ENCODE results near the gene THOC5. TPM values are rescaled to one million over a fixed set of nuclear protein-coding genes. Genes with fewer than 3 reads are reported as not detected.
A peak's percentile ranks its signal among the peaks of the same experiment; 100 is the strongest.
"Not testable (repeated sequence)": the region's sequence is repeated elsewhere in the genome, so short reads cannot be mapped to it uniquely, and the experiment has no call there.

THOC5 gene
- total RNA-seq (10 to 100 TPM; 45.7 to 61.9 (median 57.1) TPM), polyA plus RNA-seq (10 to 100 TPM; 26.1 to 33.4 TPM), total RNA-seq (45.2 reads per million, percentile 69 among the genes with 10 or more reads in this experiment)

DNA sequence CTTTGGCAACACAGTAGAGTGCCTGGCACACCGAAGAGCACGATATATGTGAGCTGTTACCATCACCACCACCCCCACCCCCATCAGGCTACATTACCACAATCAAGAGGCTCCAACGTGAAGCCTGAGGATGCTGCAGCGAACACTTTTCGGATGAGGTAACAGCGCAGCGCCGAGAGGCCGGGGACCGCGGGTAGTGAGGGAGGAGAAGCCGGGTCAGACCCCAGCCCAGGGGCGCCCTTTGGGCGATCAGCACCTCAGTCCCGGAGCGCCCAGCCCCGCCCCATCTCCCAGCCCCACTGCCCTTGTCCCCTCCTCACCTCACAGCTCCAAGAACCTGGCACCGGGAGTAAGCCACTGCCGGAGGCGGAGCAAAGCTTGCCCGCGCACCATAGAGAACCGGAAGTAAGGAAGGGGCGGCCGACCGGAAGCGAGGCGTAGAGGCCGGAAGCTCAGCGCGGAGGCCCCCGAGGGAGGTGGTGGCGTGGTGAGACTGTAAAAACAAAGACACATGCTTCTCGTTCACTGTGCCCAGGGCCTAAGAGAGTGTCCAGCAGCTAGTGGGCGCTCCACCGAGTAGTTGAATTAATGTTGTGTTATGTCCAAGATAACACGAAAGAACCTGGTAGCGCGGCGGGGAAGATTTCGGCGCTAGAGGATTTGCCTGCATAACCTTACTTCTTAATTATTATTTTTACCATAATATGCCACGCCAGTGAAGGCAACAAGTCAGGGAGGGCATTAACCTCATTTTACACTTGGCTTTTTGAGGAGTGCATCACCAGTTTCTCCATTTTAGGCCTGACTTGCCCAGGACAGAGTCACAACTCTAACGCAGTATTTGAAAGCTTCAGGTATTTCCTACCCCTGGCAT is at the start of gene THOC5:
THOC5 (minus strand) TSS at position 407 of the 874 bp plus-strand sequence. CDS start 4,610 bp downstream, outside the sequence.
- Mint-ChIP-seq H3K36me3 (peaks cover 12 to 30% (median 18%) of the 10 kb centered on the region in 5 donors), H3K27me3 (no peaks in the 10 kb centered on the region), H3K27ac (peak within 1 kb of the TSS; percentile 94 to 99 (median 98)), H3K4me3 (peak within 1 kb of the TSS; percentile 84 to 99 (median 94)), H3K9me3 (no peaks in the 10 kb centered on the region), H3K4me1 (peaks cover 12 to 36% (median 29%) of the 10 kb centered on the region in 7 donors)
- ATAC-seq = peak; percentile 97
- H3K36me3 ChIP-seq (ENCODE audit: control insufficient read depth in 2 of 3, insufficient read depth in 3 of 3, low read length in 3 of 3) = peaks cover 3 to 46% (median 7%) of the 10 kb centered on the region in 3 experiments
- peaks cover 4 to 7% of the 10 kb centered on the region in 2 donors for H3K4me1 ChIP-seq (ENCODE audit: control insufficient read depth in 2 of 2, insufficient read depth in 2 of 2, low read length in 2 of 2)
- ChIA-PET POLR2A (interaction anchor here (0.5 to 2.6 kb wide), 25 partner anchors 10 to 1845 kb away, joined by 3 to 15 read pairs (median 4); partner anchors contain the start of genes ASCC2, NIPSNAP1, UQCR10 and ZMAT5), CTCF (interaction anchor here (0.5 to 1.1 kb wide), 2 partner anchors 68 to 1735 kb away, joined by 3 read pairs; no protein-coding TSS in a partner anchor)
- DNase-seq = peak; percentile 74 to 90 (median 88)
- H3K27ac ChIP-seq (ENCODE audit: low read depth, low read length) = peak within 1 kb of the TSS; percentile 84
- intact Hi-C loops (cut with micrococcal nuclease) = loop anchor here (1.0 to 5.0 kb wide), 8 partner anchors 28 to 286 kb away; partner anchors contain the start of genes AP1B1 (in 2 of the 2), NF2 (in 2 of the 2), NIPSNAP1 (in 2 of the 2) and ASCC2 (in 1 of the 2)
- H3K4me3 ChIP-seq (ENCODE audit: low read length) = peak within 1 kb of the TSS; percentile 96
- no peaks in the 10 kb centered on the region for H3K9me3 ChIP-seq (ENCODE audit: control insufficient read depth in 2 of 3, low read length in 3 of 3)
- no peaks in the 10 kb centered on the region for H3K27me3 ChIP-seq (ENCODE audit: control insufficient read depth in 2 of 2, insufficient read depth in 2 of 2, low read length in 2 of 2)

DNA sequence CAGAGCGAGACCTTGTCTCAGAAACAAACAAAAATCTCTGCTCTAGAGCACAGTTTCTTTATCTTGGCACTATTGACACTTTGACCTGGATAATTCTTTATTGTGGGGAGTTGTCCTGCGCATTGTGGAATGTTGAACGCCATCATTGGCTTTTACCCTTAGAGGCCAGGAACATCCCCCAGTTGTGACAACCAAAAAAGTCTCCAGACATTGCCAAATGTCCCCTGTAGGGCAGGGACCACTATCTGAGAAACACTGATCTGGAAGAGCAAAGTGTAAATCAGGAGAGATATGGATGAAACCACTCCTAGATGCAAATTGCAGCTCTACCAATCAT is 45.1 kb upstream of the THOC5 start:
- no peaks in the 10 kb centered on the region for H3K36me3 Mint-ChIP-seq
- intact Hi-C loops (cut with micrococcal nuclease) = no loop called here
- DNase-seq (no peak), ATAC-seq (no peak)
- ChIA-PET POLR2A (no interaction called here), CTCF (interaction anchor here (1.5 kb wide), 1 partner anchor 24 kb away, joined by 4 read pairs; no protein-coding TSS in a partner anchor)
- Histone ChIP-seq H3K9me3 (ENCODE audit: control insufficient read depth in 2 of 3, low read length in 3 of 3) (no peaks in the 10 kb centered on the region), H3K27me3 (ENCODE audit: control insufficient read depth in 2 of 2, insufficient read depth in 2 of 2, low read length in 2 of 2) (no peaks in the 10 kb centered on the region), H3K27ac (ENCODE audit: low read depth, low read length) (no peak overlapping the region), H3K4me3 (ENCODE audit: low read length) (no peak overlapping the region), H3K4me1 (ENCODE audit: control insufficient read depth in 2 of 2, insufficient read depth in 2 of 2, low read length in 2 of 2) (no peaks in the 10 kb centered on the region), H3K36me3 (ENCODE audit: control insufficient read depth in 2 of 3, insufficient read depth in 3 of 3, low read length in 3 of 3) (no peaks in the 10 kb centered on the region)
- no peaks in the 10 kb centered on the region for H3K27me3 Mint-ChIP-seq
- H3K4me1 Mint-ChIP-seq = peaks cover 0 to 9% (median 4%) of the 10 kb centered on the region in 7 donors
- H3K27ac Mint-ChIP-seq = no peak overlapping the region
- no peak overlapping the region for H3K4me3 Mint-ChIP-seq
- H3K9me3 Mint-ChIP-seq = peaks cover 0 to 4% (median 0%) of the 10 kb centered on the region in 11 donors

DNA sequence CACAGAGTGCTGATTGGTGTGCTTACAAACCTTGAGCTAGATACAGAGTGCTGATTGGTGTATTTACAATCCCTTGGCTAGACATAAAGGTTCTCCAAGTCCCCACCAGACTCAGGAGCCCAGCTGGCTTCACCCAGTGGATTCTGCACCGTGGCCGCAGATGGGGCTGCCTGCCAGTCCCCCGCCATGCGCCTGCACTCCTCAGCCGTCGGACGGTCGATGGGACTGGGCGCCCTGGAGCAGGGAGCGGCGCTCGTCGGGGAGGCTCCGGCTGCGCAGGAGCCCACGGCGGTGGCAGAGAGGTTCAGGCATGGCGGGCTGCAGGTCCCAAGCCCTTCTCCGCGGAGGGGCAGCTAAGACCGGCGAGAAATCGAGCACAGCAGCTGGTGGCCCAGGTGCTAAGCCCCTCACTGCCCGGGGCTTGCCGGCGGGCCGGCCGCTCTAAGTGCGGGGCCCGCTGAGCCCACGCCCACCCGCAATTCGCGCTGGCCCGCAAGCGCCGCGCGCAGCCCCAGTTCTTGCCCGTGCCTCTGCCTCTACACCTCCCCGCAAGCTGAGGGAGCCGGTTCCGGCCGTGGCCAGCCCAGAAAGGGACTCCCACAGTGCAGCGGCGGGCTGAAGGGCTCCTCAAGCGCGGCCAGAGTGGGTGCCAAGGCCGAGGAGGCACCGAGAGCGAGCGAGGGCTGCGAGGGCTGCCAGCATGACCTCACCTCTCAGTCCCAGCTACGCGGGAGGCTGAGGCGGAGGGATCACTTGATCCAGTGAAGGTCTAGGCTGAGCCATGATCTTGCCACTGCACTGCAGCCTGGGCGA is 44.5 kb upstream of the THOC5 start:
- H3K27me3 ChIP-seq (ENCODE audit: control insufficient read depth in 2 of 2, insufficient read depth in 2 of 2, low read length in 2 of 2); H3K9me3 ChIP-seq (ENCODE audit: control insufficient read depth in 2 of 3, low read length in 3 of 3); H3K27me3 Mint-ChIP-seq; intact Hi-C loops (cut with micrococcal nuclease); H3K4me3 ChIP-seq (ENCODE audit: low read length); H3K36me3 Mint-ChIP-seq; H3K36me3 ChIP-seq (ENCODE audit: control insufficient read depth in 2 of 3, insufficient read depth in 3 of 3, low read length in 3 of 3); H3K9me3 Mint-ChIP-seq; H3K4me1 ChIP-seq (ENCODE audit: control insufficient read depth in 2 of 2, insufficient read depth in 2 of 2, low read length in 2 of 2); DNase-seq; H3K4me3 Mint-ChIP-seq; ATAC-seq; H3K4me1 Mint-ChIP-seq; H3K27ac ChIP-seq (ENCODE audit: low read depth, low read length): not testable (repeated sequence)
- peak overlapping the region in 1 of 9 donors; percentile 34 for H3K27ac Mint-ChIP-seq
- ChIA-PET CTCF (interaction anchor here (0.6 to 1.5 kb wide), 2 partner anchors 25 to 27 kb away, joined by 3 to 4 read pairs; no protein-coding TSS in a partner anchor), POLR2A (interaction anchor here (1.6 kb wide), 1 partner anchor 25 kb away, joined by 6 read pairs; no protein-coding TSS in a partner anchor)

DNA sequence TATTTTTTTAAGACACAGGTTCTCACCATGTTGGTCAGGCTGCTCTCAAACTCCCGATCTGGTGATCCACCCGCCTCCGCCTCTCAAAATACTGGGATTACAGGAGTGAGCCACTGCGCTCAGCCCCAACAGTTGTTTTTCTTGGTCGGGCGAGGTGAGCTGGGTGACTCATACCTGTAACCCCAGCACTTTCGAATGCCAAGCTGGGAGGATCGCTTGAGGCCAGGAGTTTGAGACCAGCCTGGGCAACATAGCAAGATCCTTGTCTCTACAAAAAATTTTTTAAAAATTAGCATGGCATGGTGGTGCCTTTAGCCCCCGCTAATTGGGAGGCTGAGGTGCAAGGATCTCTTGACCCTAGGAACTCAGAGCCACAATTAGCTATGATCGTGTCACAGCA is 42.9 kb upstream of the THOC5 start:
- no peak overlapping the region for H3K27ac Mint-ChIP-seq
- Histone ChIP-seq H3K27me3 (ENCODE audit: control insufficient read depth in 2 of 2, insufficient read depth in 2 of 2, low read length in 2 of 2) (no peaks in the 10 kb centered on the region), H3K4me1 (ENCODE audit: control insufficient read depth in 2 of 2, insufficient read depth in 2 of 2, low read length in 2 of 2) (no peaks in the 10 kb centered on the region), H3K4me3 (ENCODE audit: low read length) (no peak overlapping the region), H3K27ac (ENCODE audit: low read depth, low read length) (no peak overlapping the region), H3K36me3 (ENCODE audit: control insufficient read depth in 2 of 3, insufficient read depth in 3 of 3, low read length in 3 of 3) (no peaks in the 10 kb centered on the region), H3K9me3 (ENCODE audit: control insufficient read depth in 2 of 3, low read length in 3 of 3) (no peaks in the 10 kb centered on the region)
- H3K27me3 Mint-ChIP-seq = no peaks in the 10 kb centered on the region
- CTCF ChIA-PET = no interaction called here
- peaks cover 0 to 4% (median 0%) of the 10 kb centered on the region in 11 donors for H3K9me3 Mint-ChIP-seq
- no peak for DNase-seq
- H3K36me3 Mint-ChIP-seq = no peaks in the 10 kb centered on the region
- intact Hi-C loops (cut with micrococcal nuclease) = no loop called here
- ATAC-seq = no peak
- peaks cover 0 to 6% (median 0%) of the 10 kb centered on the region in 7 donors for H3K4me1 Mint-ChIP-seq
- H3K4me3 Mint-ChIP-seq = peak overlapping the region in 1 of 10 donors; percentile 80
- POLR2A ChIA-PET = interaction anchor here (0.7 to 1.6 kb wide), 4 partner anchors 9 to 27 kb away, joined by 3 to 6 read pairs (median 4); no protein-coding TSS in a partner anchor

DNA sequence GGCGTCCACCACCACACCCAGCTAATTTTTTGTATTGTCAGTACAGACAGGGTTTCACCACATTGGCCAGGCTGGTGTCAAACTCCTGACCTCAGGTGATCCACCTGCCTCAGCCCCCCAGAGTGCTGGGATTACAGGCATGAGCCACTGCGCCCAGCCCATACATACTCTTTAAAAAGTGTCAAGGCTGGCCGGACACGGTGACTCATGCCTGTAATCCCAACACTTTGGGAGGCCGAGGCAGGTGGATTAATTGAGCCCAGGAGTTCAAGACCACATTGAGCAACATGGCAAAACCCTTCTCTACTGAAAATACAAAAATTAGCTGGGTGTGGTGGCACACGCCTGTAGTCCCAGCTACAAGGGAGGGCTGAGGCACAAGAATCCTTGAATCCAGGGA is 40.9 kb upstream of the THOC5 start:
- not testable (repeated sequence) for H3K36me3 Mint-ChIP-seq, H3K4me3 Mint-ChIP-seq
- CTCF ChIA-PET = interaction anchor here (0.7 to 1.0 kb wide), 2 partner anchors 8 to 351 kb away, joined by 3 read pairs; no protein-coding TSS in a partner anchor

DNA sequence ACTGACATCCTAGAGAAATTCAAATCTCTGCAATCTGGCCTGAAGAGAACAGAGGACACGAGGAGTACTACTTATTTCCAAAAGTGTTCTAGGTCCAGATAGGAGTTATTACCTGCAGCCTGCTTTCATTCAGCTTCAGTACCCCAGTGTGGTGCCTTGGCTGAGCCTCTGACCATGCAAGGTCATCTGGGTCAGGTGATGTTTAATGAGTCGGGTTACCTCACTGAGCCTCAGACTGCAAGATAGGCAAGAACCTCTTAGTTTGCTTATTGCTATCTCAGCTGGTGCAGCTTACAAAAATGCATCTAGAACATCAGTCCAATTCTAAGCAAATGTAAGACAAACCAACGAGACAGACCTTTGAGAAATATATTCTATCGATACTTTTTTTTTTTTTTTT is 40.4 kb upstream of the THOC5 start:
- POLR2A ChIA-PET = interaction anchor here (0.6 to 1.1 kb wide), 3 partner anchors 10 to 197 kb away, joined by 3 to 4 read pairs (median 4); no protein-coding TSS in a partner anchor
- DNase-seq (no peak), ATAC-seq (no peak)
- Histone ChIP-seq H3K4me1 (ENCODE audit: control insufficient read depth in 2 of 2, insufficient read depth in 2 of 2, low read length in 2 of 2) (peaks cover 6 to 8% of the 10 kb centered on the region in 2 donors), H3K9me3 (ENCODE audit: control insufficient read depth in 2 of 3, low read length in 3 of 3) (no peaks in the 10 kb centered on the region), H3K27ac (ENCODE audit: low read depth, low read length) (no peak overlapping the region), H3K27me3 (ENCODE audit: control insufficient read depth in 2 of 2, insufficient read depth in 2 of 2, low read length in 2 of 2) (no peaks in the 10 kb centered on the region), H3K4me3 (ENCODE audit: low read length) (no peak overlapping the region), H3K36me3 (ENCODE audit: control insufficient read depth in 2 of 3, insufficient read depth in 3 of 3, low read length in 3 of 3) (no peaks in the 10 kb centered on the region)
- Mint-ChIP-seq H3K36me3 (no peaks in the 10 kb centered on the region), H3K27me3 (no peaks in the 10 kb centered on the region), H3K4me1 (peaks cover 4 to 15% (median 10%) of the 10 kb centered on the region in 7 donors), H3K9me3 (peaks cover 0 to 4% (median 0%) of the 10 kb centered on the region in 11 donors), H3K27ac (peak overlapping the region in 1 of 9 donors; percentile 26), H3K4me3 (no peak overlapping the region)
- intact Hi-C loops (cut with micrococcal nuclease) = no loop called here
- CTCF ChIA-PET = interaction anchor here (0.7 kb wide), 1 partner anchor 351 kb away, joined by 3 read pairs; no protein-coding TSS in a partner anchor

More for the DNA sequence above, 40.9 kb upstream of the THOC5 start:
- DNase-seq; ATAC-seq; intact Hi-C loops (cut with micrococcal nuclease); H3K4me3 ChIP-seq (ENCODE audit: low read length); H3K27ac ChIP-seq (ENCODE audit: low read depth, low read length); H3K27me3 ChIP-seq (ENCODE audit: control insufficient read depth in 2 of 2, insufficient read depth in 2 of 2, low read length in 2 of 2); H3K9me3 ChIP-seq (ENCODE audit: control insufficient read depth in 2 of 3, low read length in 3 of 3); H3K9me3 Mint-ChIP-seq; H3K36me3 ChIP-seq (ENCODE audit: control insufficient read depth in 2 of 3, insufficient read depth in 3 of 3, low read length in 3 of 3); H3K27me3 Mint-ChIP-seq; H3K4me1 ChIP-seq (ENCODE audit: control insufficient read depth in 2 of 2, insufficient read depth in 2 of 2, low read length in 2 of 2); H3K27ac Mint-ChIP-seq: not testable (repeated sequence)
- POLR2A ChIA-PET = interaction anchor here (0.9 to 1.1 kb wide), 2 partner anchors 10 to 175 kb away, joined by 3 to 4 read pairs; no protein-coding TSS in a partner anchor
- H3K4me1 Mint-ChIP-seq = peaks cover 4 to 15% (median 10%) of the 10 kb centered on the region in 7 donors

All from naive thymus-derived CD4-positive, alpha-beta T cell (primary cell).